Measurements from ENCODE around the gene IDI2.
"Not testable (repeated sequence)": the region's sequence is repeated elsewhere in the genome, so short reads cannot be mapped to it uniquely, and the experiment has no call there.

Gene IDI2

DNA sequence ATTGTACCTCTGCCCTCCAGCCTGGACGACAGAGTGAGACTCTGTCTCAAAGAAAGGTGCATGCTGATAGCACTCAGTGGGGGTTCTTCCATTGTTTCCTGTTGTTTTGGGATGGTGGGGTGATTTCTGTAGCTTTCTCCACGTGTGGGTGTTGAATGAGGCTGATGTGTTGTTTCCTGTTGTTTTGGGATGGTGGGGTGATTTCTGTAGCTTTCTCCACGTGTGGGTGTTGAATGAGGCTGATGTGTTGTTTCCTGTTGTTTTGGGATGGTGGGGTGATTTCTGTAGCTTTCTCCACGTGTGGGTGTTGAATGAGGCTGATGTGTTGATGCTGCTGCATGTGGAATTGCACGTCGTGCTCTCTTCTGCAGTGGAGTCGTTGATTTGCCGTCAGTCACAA is 15.7 kb downstream of the IDI2 start:
- in situ Hi-C loops (cut with HindIII; ENCODE audit: low sequenced_read_pairs), result not testable (repeated sequence)

DNA sequence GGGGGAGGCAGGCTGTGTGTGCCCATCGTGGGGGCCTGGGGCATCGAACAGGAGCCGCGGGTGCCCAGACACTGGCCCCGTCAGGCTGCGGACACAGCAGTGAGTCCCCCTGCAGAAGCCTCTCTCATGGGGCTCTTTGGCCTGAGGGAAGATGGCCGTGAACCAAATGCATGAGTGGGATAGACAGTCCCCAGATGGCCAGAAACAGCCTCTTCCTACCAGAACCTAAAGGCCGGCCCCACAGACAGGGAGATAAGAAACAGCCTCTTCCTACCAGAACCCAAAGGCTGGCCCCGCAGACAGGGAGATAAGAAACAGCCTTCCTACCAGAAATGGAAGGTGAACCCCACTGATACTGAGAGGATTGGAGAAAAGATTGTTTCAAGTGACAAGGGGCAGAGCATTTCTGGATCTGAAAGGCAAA is 16.6 kb downstream of the IDI2 start:
- in situ Hi-C loops (cut with HindIII; ENCODE audit: low sequenced_read_pairs), result no loop called here

DNA sequence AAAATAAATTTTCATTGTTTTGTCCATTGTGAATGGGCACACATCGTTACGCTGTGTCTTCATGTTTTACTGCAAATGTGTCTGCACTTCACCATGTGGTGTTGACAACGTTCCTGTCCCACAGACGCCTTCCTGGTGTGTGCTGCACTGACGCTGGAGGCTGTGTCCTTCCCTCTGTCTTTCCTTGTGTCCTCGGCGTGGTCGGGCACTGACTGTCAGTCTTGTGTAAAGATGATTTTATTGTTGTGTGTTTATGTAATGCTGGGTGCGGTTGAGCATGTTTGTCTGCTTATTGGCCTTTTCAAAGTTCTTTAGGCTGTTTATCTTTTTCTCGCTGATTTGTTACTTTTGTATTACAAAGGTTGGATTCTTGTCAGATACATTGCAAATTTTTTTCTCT is 18.1 kb downstream of the IDI2 start:
- in situ Hi-C loops (cut with HindIII; ENCODE audit: low sequenced_read_pairs), result no loop called here

DNA sequence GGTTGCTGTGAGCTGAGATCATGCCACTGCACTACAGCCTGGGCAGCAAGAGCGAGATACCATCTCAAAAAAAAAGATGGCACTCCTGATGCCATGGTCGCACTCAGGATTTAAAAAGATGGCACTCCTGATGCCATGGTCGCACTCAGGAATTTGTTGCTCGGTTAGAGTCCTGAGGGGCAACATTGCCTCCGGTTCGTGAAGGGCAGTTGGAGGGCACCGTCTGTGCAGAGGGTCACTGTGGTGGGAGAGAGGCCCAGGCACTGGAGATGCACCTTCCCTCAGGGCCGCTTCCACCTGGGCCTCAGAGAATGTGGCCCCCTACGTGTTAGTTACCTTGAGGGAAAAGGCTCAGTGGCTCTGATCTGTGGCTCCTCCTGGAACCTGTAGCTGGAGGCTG is 19.1 kb downstream of the IDI2 start:
- in situ Hi-C loops (cut with HindIII; ENCODE audit: low sequenced_read_pairs), result no loop called here

DNA sequence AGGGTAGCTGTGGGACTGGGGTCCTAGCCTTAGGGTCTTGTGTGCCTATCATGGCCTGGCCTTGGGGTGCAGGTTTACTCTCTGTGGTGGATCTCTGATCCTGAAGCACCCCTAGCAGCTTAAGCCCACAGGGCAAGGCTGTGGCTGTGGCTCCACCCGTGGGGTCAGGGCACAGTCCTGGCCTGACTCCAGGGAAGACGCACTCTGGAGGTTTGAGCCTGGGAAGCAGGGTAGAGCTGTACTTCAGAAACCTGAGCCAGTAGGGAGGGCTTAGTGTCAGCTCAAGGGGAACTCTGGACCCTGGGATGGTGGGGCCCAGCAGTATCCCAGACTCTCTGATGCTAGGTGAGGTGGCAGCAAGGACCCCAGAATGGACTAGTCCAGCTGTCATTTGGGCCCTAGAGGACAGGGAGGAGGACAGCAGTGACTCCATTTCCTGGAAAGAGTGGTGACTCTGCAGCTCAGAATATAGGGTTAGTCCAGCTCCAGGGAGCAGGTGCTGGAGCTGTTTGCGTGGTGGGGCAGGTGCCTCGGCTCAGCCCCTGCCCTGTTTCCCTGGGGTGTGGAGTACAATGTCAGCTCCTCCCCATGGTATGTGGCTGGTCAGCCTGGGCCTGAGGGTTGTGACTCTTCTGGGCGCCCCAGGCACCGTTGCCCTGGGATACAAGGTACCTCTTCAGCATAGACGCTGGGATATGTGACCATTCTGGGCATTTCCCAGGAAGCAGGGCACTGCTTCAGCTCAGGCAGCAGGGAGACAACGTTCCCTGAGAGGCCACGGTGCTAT is 21.6 kb downstream of the IDI2 start:
- in situ Hi-C loops (cut with HindIII; ENCODE audit: low sequenced_read_pairs), result no loop called here

DNA sequence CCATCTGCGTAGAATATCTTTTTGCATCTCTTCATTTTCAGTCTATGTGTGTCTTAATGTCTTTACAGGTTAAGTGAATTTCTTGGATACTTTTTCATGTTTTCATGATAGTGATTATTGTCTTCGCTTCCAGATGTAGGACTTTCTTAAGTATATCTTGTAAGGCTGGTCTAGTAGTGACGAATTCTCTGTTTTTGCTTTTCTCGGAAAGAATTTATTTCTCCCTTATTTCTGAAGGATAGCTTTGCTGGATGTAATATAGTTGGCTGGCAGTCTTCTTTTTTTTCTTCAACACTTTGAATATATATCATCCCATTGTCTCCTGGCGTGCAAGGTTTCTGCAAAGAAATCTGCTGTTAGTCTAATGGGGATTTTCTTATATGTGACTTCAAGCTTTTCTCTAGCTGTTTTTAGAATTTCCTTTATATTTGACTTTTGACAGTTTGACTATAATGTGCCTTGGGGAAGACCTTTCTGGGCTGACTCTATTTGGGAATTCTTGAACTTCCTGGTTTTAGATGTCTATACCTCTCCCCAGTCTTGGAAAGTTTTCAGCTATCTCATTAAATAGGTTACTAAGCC is 23.1 kb downstream of the IDI2 start:
- in situ Hi-C loops (cut with HindIII; ENCODE audit: low sequenced_read_pairs), result no loop called here

DNA sequence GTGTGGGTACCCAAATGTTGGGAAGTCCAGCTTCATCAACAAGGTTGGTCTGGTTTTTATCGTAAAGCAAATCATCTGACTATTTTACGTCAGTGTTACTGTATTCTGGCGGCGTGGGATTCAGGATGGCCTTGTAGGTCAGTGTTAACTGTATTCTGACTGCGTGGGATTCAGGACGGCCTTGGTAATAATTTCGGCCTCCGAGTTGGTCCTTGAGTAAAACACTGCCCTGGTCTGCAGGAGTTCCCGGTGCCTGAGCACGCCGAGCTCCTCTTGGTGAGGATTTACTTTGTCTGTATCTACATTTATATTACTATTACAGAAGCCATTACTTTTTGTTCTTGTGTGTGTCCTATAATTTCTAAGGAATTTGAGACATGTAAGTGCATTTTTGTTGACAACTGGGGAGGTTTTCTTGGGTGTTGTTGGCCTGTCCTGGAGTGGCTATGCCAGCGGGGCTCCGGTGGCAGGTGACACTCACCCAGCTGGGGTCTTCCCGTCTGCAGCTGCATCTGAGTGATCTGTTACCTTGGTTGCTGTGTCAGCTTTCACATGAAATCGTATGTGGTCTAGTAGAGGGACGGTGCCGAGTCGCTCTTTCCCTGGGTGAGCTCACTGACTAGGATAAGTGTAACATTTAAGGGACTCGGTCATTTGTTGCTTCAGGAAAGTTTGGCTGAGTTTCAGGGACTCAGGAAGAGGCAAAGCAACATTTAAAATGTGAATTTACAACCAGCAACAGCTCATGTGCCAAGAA is 28.2 kb downstream of the IDI2 start:
- in situ Hi-C loops (cut with HindIII; ENCODE audit: low sequenced_read_pairs), result no loop called here

DNA sequence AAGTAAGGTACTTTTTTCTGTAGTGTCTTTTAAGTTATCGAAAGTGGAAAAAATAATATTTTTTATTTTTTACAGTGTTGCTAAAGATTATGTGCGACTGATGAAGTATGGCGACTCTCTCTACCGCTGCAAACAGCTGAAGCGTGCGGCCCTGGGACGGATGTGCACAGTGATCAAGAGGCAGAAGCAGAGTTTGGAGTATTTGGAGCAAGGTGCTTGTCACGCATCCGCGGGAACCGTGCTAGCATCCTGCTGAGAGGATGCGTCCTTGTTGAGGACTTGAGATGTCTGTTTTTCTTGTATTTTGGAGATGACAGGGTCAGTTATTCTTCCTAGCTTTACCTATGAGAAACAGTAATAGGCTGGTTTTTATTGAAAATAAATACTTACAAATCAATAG is 29.6 kb downstream of the IDI2 start:
- in situ Hi-C loops (cut with HindIII; ENCODE audit: low sequenced_read_pairs), result no loop called here

DNA sequence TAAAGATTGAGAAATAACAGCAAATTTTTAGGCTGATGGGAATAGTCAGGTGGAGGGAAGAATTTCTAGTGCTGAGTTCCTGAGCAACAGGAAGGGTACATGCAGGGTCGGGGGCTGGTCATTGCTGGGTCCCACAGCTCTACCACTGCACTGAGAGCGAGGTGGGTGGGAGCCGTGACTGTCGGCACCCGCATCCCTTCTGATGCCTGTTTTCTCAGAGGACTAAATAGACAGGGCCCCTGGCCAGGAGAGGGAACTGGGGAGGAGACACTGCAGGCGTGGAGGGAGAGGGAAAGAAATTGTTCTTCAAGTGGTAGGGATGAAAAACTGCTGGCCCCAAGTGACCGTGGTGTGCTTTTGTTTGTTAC is 30.1 kb downstream of the IDI2 start:
- in situ Hi-C loops (cut with HindIII; ENCODE audit: low sequenced_read_pairs), result no loop called here

DNA sequence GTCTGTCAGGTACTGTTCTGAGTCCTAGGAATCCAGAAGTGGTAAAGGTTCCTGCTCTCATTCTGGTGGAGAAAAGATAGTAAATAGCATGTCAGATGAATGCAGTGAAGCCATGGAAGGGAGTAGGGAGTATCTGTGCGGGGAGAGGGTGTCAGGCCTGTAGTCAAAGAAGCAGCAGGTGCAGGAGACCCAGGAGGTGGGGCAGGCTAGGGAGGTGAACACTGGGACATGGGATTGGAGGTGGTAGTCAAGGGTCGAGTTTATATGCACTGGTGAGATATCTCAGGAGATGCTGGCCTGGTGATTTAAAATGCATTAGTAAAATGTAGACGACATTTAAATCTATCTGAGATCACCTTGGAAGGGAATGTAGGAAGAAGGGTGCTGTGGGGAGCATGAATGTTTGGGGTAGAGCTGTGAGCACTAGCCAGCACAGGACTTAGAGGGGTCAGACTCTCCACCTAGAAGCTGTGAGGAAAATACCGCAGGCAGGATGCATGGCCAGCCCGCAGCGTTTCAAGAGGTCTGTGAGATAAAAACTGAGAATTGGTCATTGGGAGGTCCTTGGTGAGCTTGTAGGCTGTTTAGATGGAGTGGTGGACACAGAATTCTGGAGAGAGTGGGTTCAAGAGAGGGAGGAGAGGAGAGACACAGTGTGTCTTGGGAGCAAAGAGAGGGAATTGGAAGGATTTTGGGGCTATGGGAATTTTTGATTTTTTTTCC is 30.7 kb downstream of the IDI2 start:
- in situ Hi-C loops (cut with HindIII; ENCODE audit: low sequenced_read_pairs), result no loop called here

DNA sequence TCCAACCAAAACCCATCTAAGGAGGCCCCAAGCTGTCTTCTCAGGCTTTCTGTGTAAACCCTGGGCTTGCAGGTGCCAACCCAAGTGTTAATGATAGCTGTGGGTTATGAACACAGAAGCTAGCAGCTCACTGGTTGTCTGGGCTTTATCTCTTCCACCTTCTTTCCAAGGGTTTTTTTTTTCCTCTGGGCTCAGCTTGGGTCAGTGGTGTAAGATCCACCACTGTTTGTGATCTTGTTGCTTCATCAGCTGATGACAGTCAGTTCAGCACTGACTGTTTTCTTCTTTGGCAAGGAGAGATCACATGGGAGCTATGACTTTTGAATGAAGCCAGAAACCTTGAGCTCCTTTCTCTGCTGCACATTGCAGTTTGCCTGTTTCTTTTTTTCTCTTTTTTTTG is 32.8 kb downstream of the IDI2 start:
- in situ Hi-C loops (cut with HindIII; ENCODE audit: low sequenced_read_pairs), result no loop called here

DNA sequence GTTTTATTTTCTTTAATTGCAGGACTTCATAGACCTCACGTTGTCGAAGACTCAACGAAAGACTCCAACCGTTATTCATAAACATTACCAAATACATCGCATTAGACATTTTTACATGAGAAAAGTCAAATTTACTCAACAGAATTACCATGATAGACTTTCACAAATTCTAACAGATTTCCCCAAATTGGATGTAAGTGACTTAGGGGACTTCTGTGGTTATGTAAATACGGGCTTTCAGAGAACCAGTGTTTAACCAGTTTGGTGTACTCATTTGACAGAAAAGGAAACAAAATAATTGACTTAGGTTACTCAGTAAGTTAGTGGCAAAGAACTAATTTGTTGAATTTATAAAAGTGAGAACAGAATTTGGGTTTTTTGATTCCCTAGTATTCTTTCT is 33.2 kb downstream of the IDI2 start:
- in situ Hi-C loops (cut with HindIII; ENCODE audit: low sequenced_read_pairs), result no loop called here

DNA sequence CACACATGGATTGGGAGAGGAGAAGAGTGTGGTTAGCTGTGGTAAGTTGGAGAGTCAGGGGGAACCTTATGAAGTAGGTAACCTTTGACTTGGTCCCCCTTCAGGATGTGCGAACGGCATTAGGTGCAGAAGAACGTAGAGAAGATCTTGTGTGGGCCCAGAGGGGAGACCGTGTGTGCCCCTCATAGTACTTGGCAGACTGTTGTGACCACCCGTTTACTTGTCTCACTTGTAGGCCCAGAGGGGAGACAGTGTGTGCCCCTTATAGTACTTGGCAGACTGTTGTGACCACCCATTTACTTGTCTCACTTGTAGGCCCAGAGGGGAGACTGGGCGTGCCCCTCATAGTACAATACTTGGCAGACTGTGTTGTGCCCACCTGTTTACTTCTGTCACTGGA is 34.9 kb downstream of the IDI2 start:
- in situ Hi-C loops (cut with HindIII; ENCODE audit: low sequenced_read_pairs), result no loop called here

DNA sequence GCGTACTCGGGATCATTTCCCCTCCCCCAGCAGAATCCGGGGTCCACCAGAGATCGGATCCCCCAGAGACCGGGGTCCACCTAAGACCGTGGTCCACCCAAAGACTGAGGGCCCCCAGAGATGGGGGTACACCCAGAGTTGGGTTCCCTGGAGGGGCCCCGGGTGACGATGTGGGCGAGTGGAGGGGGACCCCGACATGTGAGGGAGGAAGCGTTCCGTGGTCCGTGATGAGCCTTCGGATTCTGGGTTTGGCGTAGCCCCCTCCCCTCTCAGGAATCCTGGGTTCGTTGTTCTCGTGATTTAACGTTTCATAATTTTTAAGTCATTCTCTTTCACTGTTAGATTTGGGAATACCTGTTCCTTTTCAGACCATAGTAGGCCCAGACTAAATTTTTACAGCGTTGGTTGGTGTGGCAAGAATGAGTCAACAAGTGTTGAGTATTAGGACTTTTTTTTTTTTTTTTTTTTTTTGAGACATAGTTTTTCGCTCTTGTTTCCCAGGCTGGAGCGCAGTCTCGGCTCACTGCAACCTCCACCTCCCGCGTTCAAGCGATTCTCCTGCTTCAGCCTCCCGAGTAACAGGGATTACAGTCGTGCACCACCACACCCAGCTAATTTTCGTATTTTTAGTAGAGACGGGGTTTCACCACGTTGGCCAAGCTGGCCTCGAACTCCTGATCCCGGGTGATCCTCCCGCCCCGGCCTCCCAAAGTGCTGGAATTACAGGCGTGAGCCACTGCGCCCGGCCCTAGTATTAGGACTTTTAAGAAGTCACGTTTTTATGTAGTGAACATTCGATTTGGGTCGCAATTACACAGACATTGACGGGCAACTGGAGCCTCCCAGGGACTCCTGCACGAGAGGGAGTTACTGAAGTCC is 36.8 kb downstream of the IDI2 start:
- in situ Hi-C loops (cut with HindIII; ENCODE audit: low sequenced_read_pairs), result loop anchor here (5.0 kb wide), 3 partner anchors 57 to 172 kb away; partner anchors contain the start of genes IDI1 and LARP4B

DNA sequence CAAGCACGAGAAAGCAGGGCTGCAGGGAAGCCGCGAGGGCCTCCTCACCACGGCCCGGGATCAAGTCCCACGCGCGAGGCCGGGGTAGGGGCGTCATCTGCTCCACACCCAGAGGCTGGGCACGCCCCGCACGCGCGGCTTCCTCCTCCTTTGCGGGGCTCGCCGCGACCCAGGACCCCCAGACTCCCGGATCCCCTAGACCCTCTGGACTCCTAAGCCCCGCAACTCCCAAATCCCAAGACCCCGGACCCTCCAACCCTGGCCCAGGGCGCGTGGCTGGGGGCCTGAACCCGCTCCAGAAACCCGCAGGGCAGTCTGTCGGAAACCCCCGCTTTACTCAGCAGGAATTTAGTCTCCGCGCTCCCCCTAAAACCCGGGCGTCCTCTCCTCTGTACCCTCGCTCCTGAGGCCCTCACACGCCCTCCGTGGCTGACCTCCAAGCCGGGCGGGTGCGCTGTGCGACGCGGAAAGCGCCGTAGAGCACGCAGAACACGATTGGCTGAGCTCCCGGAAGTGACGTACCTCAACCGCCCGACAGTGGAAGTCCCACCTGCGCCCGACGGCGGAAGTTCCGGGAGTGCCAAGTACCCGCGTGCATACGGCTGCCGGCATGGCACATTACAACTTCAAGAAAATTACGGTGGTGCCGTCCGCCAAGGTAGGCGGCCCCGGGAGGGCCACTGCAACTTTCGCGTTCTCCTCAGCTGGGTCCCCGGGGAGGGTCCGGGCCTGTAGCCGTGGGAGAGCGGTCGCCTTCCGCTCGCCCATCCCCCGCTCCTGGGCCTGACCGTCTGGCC is 37.6 kb downstream of the IDI2 start, which contains the start of gene GTPBP4:
GTPBP4 (plus strand) TSS at position 565 of the 797 bp plus-strand sequence; CDS start at position 611, 46 bp downstream.
- in situ Hi-C loops (cut with HindIII; ENCODE audit: low sequenced_read_pairs), result loop anchor here (5.0 kb wide), 3 partner anchors 56 to 171 kb away; partner anchors contain the start of genes IDI1 and LARP4B

DNA sequence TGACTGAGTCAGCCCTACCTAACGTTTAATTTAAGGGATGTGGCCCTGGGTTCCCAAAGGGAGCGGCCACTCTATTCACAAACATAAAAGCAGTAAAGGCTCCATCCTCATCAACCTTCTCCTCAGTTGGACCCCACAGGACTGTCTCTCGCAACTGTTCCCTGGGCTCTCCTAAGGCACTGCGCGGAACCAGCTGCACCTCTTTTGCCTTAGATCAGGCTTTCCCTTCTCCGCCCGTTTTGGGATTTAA is 38.1 kb downstream of the IDI2 start:
- in situ Hi-C loops (cut with HindIII; ENCODE audit: low sequenced_read_pairs), result loop anchor here (5.0 kb wide), 3 partner anchors 55 to 170 kb away; partner anchors contain the start of genes IDI1 and LARP4B

DNA sequence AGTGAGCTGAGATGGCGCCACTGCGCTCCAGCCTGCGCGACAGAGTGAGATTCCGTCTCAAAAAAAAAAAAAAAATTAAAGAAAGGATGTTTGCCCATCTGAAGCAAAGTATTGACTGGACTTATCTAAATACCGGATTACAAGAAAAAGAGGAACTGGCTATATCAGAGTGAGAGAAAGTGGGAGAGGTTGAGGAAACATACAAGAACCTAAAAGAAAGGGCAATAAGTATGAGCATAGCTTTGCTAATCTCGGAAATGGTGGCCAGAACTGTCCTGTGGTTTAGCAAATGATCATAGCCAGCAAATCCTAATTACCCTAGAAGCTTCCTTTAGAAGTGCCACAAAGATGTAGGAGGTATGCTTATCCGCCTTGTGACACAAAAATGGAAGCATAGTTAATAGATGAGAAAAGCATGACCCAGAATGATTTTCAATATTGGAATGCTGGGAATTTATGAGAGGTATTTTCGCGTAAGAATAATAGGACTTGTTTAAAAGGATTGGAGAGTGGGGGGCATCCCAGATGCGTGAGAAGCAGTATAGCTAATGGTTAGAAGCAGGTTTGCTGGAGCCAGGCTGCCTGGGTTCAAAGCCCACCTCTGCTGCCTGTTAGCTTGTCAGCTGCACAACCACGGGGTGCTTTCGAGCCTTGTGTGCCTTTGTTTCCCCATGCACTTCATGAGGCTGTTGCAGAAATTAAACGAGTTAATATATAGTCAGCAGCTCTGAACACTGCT is 38.6 kb downstream of the IDI2 start:
- in situ Hi-C loops (cut with HindIII; ENCODE audit: low sequenced_read_pairs), result loop anchor here (5.0 kb wide), 3 partner anchors 55 to 170 kb away; partner anchors contain the start of genes IDI1 and LARP4B

DNA sequence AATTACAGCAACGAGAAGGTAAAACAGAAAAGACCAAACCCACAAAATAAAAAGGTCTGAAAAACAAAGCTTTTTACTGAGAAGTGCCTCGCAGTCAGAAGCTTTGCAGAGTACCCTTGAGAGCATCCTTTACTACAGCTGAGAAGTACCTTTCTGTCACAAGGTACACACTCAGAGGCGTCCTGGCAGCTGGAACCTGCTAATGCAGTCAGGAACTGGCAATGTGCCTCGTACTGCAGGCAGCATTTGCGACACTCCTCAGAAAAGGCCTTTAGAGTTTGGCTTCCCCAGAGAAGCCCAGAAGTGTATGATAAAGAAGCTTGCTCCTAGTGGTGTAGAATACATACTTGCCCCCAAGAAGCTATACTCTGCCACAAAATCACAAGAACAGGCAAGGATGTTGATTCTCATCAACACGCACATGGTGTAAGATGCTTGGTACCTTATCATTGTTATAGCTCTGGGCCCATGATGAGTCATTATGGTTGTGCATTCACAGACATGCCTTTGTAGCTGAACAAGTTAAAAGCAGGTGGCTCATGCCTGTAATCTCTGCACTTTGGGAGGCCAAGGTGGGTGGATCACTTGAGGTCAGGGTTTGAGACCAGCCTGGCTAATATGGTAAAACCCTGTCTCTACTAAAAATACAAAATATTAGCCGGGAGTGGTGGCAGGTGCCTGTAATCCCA is 39.4 kb downstream of the IDI2 start:
- in situ Hi-C loops (cut with HindIII; ENCODE audit: low sequenced_read_pairs), result loop anchor here (5.0 kb wide), 3 partner anchors 54 to 169 kb away; partner anchors contain the start of genes IDI1 and LARP4B

Data from endothelial cell of hepatic sinusoid (primary cell).